ENCODE measurements around the gene RBKS. TPM values are rescaled to one million over a fixed set of nuclear protein-coding genes. Genes with fewer than 3 reads are reported as not detected.
A peak's percentile ranks its signal among the peaks of the same experiment; 100 is the strongest.

RBKS gene
- total RNA-seq, 4 donors from 2014 or later: 0.63 to 5.8 (median 2.5) TPM

GRCh38 chr2:27796791-27797765 is 93.1 kb downstream of the RBKS start:
- 76% methylated on average over 11 of the region's 11 CpGs for WGBS
- peaks cover 59 to 73% (median 65%) of the 10 kb centered on the region in 4 donors for H3K4me1 ChIP-seq
- intact Hi-C loops (cut with DNase I): loop anchor here (5.0 kb wide), 1 partner anchor 90 kb away; no protein-coding TSS in a partner anchor
- peak overlapping the region; percentile 86 to 94 (median 89) for H3K27ac ChIP-seq (replicated peaks in 1 of 4)
- no peaks in the 10 kb centered on the region for H3K9me3 ChIP-seq
- H3K27me3 ChIP-seq: no peaks in the 10 kb centered on the region
- DNase-seq (ENCODE audit: extremely low spot score): no peak
- H3K4me3 ChIP-seq: no peak overlapping the region
- TF ChIP-seq EP300 (IDR thresholded peaks at IDR 0.05): no peak
- TF ChIP-seq, protein P1, sequence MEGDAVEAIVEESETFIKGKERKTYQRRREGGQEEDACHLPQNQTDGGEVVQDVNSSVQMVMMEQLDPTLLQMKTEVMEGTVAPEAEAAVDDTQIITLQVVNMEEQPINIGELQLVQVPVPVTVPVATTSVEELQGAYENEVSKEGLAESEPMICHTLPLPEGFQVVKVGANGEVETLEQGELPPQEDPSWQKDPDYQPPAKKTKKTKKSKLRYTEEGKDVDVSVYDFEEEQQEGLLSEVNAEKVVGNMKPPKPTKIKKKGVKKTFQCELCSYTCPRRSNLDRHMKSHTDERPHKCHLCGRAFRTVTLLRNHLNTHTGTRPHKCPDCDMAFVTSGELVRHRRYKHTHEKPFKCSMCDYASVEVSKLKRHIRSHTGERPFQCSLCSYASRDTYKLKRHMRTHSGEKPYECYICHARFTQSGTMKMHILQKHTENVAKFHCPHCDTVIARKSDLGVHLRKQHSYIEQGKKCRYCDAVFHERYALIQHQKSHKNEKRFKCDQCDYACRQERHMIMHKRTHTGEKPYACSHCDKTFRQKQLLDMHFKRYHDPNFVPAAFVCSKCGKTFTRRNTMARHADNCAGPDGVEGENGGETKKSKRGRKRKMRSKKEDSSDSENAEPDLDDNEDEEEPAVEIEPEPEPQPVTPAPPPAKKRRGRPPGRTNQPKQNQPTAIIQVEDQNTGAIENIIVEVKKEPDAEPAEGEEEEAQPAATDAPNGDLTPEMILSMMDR (IDR thresholded peaks at IDR 0.05): no peak
- no peak for TF ChIP-seq POLR2AphosphoS5 (IDR thresholded peaks at IDR 0.05)
- no peak for TF ChIP-seq POLR2A (IDR thresholded peaks at IDR 0.05; ENCODE audit: low read depth)
- H3K36me3 ChIP-seq: no peaks in the 10 kb centered on the region

- peak overlapping the region; percentile 86 to 94 (median 89) for H3K27ac ChIP-seq (replicated peaks in 1 of 4)
- no peak overlapping the region for H3K4me3 ChIP-seq
- H3K36me3 ChIP-seq: no peaks in the 10 kb centered on the region
- WGBS: 24% methylated on average over 4 of the region's 4 CpGs
- no peaks in the 10 kb centered on the region for H3K9me3 ChIP-seq
- intact Hi-C loops (cut with DNase I): loop anchor here (5.0 kb wide), 1 partner anchor 89 kb away; no protein-coding TSS in a partner anchor
- TF ChIP-seq EP300 (IDR thresholded peaks at IDR 0.05) (no peak), POLR2A (IDR thresholded peaks at IDR 0.05; ENCODE audit: low read depth) (no peak), POLR2AphosphoS5 (IDR thresholded peaks at IDR 0.05) (peak; percentile 59 to 62)
- TF ChIP-seq, protein P1 (IDR thresholded peaks at IDR 0.05): no peak
- no peaks in the 10 kb centered on the region for H3K27me3 ChIP-seq
- peak; percentile 53 for DNase-seq (ENCODE audit: extremely low spot score)
- peaks cover 57 to 63% (median 61%) of the 10 kb centered on the region in 4 donors for H3K4me1 ChIP-seq
These were observed 94.3 kb downstream of the RBKS start for GRCh38 chr2:27795868-27796277.

DNA sequence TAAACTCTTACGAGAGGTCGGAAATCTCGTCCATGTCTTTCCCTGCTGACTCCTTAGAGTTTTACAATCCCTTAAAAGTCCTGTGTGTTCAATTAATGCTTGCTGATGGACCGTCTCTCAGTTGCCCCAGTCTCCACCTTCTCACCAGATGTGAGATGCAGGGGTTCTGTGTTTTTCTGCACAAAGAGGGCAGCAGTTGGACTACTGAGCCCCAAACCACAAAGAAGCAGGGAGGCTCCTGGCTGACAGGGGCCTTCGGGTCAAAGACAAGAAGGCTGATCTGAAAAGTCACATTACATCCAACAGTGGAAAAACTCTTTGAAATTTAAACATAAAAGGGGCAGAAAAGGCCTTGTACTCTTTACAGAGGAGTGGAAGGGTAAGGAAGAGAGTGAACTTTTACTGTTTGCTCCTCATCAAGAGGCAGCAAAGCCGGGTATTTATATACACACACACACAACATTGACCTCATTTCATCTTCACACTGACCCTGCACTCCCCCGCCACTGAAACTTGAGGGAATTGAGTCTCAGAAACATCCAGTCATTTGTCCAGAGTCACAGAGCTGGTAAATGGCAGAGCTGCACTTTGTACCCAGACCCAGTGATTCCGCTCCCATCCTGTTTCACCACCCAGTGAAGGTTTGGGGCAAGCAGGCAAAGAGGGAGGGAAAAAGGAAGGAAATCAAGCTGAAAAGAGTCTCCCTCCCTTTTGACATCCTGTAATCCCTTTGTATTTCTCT is 94.9 kb downstream of the RBKS start:
- no peaks in the 10 kb centered on the region for H3K36me3 ChIP-seq
- TF ChIP-seq, protein P1 (IDR thresholded peaks at IDR 0.05): no peak
- no peak for TF ChIP-seq POLR2AphosphoS5 (IDR thresholded peaks at IDR 0.05)
- TF ChIP-seq POLR2A (IDR thresholded peaks at IDR 0.05; ENCODE audit: low read depth): no peak
- TF ChIP-seq EP300 (IDR thresholded peaks at IDR 0.05): no peak
- H3K9me3 ChIP-seq: no peaks in the 10 kb centered on the region
- H3K4me1 ChIP-seq: peaks cover 51 to 57% (median 55%) of the 10 kb centered on the region in 4 donors
- no peak overlapping the region for H3K4me3 ChIP-seq
- H3K27ac ChIP-seq (replicated peaks in 1 of 4): peak overlapping the region; percentile 86 to 94 (median 89)
- H3K27me3 ChIP-seq: no peaks in the 10 kb centered on the region
- intact Hi-C loops (cut with DNase I): loop anchor here (5.0 kb wide), 1 partner anchor 88 kb away; no protein-coding TSS in a partner anchor
- 79% methylated on average over 8 of the region's 8 CpGs for WGBS
- DNase-seq (ENCODE audit: extremely low spot score): peak; percentile 55

GRCh38 chr2:27792759-27793158 is 97.4 kb downstream of the RBKS start:
- Histone ChIP-seq H3K27ac (replicated peaks in 1 of 4) (no peak overlapping the region), H3K4me3 (no peak overlapping the region), H3K9me3 (no peaks in the 10 kb centered on the region), H3K36me3 (no peaks in the 10 kb centered on the region), H3K4me1 (peaks cover 27 to 32% (median 31%) of the 10 kb centered on the region in 4 donors), H3K27me3 (no peaks in the 10 kb centered on the region)
- TF ChIP-seq EP300 (IDR thresholded peaks at IDR 0.05) (no peak), POLR2AphosphoS5 (IDR thresholded peaks at IDR 0.05) (no peak), POLR2A (IDR thresholded peaks at IDR 0.05; ENCODE audit: low read depth) (no peak)
- TF ChIP-seq, protein P1 (IDR thresholded peaks at IDR 0.05): no peak
- no peak for DNase-seq (ENCODE audit: extremely low spot score)
- intact Hi-C loops (cut with DNase I): no loop called here

Data from esophagus muscularis mucosa (tissue), 4 donors.